ENCODE data around the gene MYO3B. TPM values are rescaled to one million over a fixed set of nuclear protein-coding genes. Genes with fewer than 3 reads are reported as not detected.

The MYO3B gene, protein sequence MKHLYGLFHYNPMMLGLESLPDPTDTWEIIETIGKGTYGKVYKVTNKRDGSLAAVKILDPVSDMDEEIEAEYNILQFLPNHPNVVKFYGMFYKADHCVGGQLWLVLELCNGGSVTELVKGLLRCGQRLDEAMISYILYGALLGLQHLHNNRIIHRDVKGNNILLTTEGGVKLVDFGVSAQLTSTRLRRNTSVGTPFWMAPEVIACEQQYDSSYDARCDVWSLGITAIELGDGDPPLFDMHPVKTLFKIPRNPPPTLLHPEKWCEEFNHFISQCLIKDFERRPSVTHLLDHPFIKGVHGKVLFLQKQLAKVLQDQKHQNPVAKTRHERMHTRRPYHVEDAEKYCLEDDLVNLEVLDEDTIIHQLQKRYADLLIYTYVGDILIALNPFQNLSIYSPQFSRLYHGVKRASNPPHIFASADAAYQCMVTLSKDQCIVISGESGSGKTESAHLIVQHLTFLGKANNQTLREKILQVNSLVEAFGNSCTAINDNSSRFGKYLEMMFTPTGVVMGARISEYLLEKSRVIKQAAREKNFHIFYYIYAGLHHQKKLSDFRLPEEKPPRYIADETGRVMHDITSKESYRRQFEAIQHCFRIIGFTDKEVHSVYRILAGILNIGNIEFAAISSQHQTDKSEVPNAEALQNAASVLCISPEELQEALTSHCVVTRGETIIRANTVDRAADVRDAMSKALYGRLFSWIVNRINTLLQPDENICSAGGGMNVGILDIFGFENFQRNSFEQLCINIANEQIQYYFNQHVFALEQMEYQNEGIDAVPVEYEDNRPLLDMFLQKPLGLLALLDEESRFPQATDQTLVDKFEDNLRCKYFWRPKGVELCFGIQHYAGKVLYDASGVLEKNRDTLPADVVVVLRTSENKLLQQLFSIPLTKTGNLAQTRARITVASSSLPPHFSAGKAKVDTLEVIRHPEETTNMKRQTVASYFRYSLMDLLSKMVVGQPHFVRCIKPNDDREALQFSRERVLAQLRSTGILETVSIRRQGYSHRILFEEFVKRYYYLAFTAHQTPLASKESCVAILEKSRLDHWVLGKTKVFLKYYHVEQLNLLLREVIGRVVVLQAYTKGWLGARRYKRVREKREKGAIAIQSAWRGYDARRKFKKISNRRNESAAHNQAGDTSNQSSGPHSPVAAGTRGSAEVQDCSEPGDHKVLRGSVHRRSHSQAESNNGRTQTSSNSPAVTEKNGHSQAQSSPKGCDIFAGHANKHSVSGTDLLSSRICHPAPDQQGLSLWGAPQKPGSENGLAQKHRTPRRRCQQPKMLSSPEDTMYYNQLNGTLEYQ (N-terminal part only)
- not detected in 2 replicates for polyA plus RNA-seq

DNA sequence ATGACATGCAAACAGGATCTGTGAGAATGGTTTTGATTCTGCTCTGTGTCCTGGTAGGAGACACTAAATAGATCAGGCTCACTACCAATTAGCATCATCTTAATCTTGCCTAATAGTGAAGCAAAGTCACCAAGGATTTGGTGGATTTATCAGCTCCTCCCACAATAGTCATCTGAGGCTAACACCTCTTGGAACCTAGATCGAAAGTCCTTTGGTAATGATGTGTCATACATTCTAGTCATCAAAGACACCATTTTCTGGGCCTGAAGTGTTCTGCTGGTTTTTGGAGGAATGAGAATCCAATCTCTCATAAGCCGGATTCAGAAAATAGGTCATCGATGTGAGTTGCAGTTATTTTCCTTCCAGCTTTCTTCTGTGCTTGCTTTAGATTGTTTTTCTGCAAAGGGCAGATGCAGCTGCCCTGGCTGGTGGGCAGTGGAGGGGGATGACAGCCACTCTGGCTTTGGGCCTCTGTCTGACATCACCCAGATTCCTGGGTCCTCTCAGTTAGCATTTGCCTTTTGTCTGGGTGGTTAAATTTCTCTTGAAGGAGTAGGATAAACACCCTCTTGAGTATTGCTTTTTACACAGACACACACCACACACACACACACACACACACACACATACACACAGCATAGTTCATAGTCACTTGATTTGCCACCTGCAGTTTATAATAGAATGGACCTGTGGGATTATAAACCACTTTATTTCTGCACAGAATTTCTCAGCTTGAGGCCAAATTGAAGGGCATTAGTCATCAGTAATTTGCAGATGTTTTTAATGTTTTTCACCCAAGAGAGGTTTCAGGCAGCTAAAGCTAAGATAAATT lies at the start of gene MYO3B:
Gene MYO3B (plus strand): TSS at position 198 of the 832 bp plus-strand sequence. CDS start 141 bp downstream, at position 339.

